HFFc6 (cell line): ENCODE results near the gene CCBE1. TPM values are rescaled to one million over a fixed set of nuclear protein-coding genes. Genes with fewer than 3 reads are reported as not detected.
A peak's percentile ranks its signal among the peaks of the same experiment; 100 is the strongest.

Experiments
- DNase-seq: peaks from one replicate; pipeline ENCODE4 v3.0.0-alpha.2; 2018
- H3K27ac Mint-ChIP-seq: 2 replicates; pipeline ENCODE4 v1.8.0; 2020; ENCODE audit warnings: mild to moderate bottlenecking, mixed read lengths
- H3K27me3 Mint-ChIP-seq: 2 replicates; pipeline ENCODE4 v1.8.0; 2021; ENCODE audit warnings: mild to moderate bottlenecking, moderate library complexity, mixed read lengths; ENCODE audit not compliant: insufficient read depth
- H3K36me3 Mint-ChIP-seq: 2 replicates; pipeline ENCODE4 v1.8.0; 2021; ENCODE audit warnings: low read depth, mixed read lengths
- H3K4me1 Mint-ChIP-seq: 2 replicates; pipeline ENCODE4 v1.8.0; 2020; ENCODE audit warnings: low read depth, mixed read lengths
- H3K4me3 Mint-ChIP-seq: 2 replicates; pipeline ENCODE4 v1.8.0; 2020; ENCODE audit warnings: mild to moderate bottlenecking, moderate library complexity, mixed read lengths
- H3K9me3 Mint-ChIP-seq: 2 replicates; pipeline ENCODE4 v1.8.0; 2020; ENCODE audit warnings: mild to moderate bottlenecking, mixed read lengths
- total RNA-seq, 6 experiments: library from RNA; stranded (reverse); fragmentation: NEBNext Ultra II Directional; extraction: Animal tissue kit (Norgen Biotek cat#: 25700); gene quantifications; 2 replicates in 1 of 6; 3 replicates in 5 of 6; pipeline ENCODE4 v1.2.3, GENCODE V29; 2021
- TF ChIP-seq, protein P1 (sequence below): fragments of 200-600 bp; sonication (generic); IDR thresholded peaks from 2 replicates; pipeline ENCODE4 v1.5.0; 2021; ENCODE audit warnings: antibody characterized with exemption, mild to moderate bottlenecking

The CCBE1 gene
- total RNA-seq, 6 experiments from 2014 or later = 161 to 223 (median 206) TPM

DNA sequence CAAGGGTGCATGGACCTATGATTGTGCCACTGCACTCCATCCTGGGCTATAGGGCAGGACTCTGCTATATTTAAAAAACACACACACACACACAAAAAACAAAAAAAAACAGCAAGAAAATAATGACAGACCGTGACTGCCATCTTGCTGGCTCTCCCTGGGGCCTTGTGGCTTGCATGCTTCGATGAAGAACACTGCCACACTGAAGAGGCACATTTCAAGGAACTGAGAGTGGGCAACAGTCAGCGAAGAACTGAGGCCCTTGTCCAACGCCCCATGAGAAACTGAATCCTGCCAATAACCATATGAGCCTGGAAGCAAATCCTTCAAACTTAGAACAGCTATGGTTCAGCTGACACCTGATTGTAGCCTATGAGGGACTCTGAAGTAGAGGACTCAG lies 158.1 kb downstream of the CCBE1 start:
- Mint-ChIP-seq H3K27me3 (peaks cover 4% of the 10 kb centered on the region; the same call in 1 of the 2 replicates), H3K27ac (no peak overlapping the region)
- TF ChIP-seq, protein P1, sequence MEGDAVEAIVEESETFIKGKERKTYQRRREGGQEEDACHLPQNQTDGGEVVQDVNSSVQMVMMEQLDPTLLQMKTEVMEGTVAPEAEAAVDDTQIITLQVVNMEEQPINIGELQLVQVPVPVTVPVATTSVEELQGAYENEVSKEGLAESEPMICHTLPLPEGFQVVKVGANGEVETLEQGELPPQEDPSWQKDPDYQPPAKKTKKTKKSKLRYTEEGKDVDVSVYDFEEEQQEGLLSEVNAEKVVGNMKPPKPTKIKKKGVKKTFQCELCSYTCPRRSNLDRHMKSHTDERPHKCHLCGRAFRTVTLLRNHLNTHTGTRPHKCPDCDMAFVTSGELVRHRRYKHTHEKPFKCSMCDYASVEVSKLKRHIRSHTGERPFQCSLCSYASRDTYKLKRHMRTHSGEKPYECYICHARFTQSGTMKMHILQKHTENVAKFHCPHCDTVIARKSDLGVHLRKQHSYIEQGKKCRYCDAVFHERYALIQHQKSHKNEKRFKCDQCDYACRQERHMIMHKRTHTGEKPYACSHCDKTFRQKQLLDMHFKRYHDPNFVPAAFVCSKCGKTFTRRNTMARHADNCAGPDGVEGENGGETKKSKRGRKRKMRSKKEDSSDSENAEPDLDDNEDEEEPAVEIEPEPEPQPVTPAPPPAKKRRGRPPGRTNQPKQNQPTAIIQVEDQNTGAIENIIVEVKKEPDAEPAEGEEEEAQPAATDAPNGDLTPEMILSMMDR = no peak

DNA sequence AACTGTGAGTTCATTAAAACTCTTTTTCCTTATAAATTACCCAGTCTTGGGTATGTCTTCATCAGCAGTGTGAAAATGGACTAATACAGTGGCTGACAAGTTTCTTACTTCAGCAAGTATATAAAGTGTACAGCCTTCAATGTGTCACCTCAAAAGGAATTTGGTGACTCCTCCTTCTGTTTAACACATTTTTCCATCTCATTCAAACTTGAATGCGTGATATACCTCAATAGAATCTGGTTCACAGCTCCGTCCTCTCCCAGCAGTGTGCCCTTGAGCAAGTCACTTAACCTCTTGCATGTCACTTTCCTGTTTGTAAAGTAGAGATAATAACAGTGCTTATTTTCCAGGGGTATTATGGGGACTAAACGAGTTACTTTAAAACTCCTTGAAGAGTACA lies 159.6 kb downstream of the CCBE1 start:
- Mint-ChIP-seq H3K9me3 (no peaks in the 10 kb centered on the region), H3K27ac (no peak overlapping the region), H3K4me1 (peaks cover 55% of the 10 kb centered on the region), H3K4me3 (no peak overlapping the region), H3K27me3 (peaks cover 4% of the 10 kb centered on the region; the same call in 1 of the 2 replicates), H3K36me3 (peaks cover 22% of the 10 kb centered on the region)
- no peak for DNase-seq
- TF ChIP-seq, protein P1 = no peak

More for the DNA sequence above, 158.1 kb downstream of the CCBE1 start:
- H3K4me3 Mint-ChIP-seq = no peak overlapping the region
- peaks cover 22% of the 10 kb centered on the region for H3K36me3 Mint-ChIP-seq
- no peaks in the 10 kb centered on the region for H3K9me3 Mint-ChIP-seq
- H3K4me1 Mint-ChIP-seq = peaks cover 51% of the 10 kb centered on the region
- no peak for DNase-seq

DNA sequence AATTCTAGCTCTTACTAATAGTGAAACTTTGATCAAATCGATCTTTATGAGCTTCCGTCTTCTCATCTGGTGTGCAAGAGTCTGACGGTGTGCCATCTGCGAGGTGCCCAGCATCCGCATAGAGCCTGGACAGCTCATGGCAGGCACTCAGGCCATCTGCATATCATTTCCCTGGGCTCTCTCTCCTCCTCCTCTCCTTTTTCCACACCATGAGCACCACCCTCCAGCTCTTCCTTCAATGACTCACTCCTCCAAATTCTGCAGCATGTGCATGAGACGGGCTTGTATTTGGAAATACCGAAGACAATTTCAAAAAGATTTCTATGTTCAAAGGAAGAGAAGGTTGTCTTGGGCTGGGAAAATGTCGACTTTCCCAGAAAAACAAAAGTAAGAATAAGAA lies 161.1 kb downstream of the CCBE1 start:
- Mint-ChIP-seq H3K27ac (peak overlapping the region; percentile 9), H3K27me3 (peaks cover 4% of the 10 kb centered on the region; the same call in 1 of the 2 replicates), H3K4me1 (peaks cover 50% of the 10 kb centered on the region), H3K9me3 (no peaks in the 10 kb centered on the region), H3K4me3 (peak overlapping the region; percentile 57), H3K36me3 (peaks cover 22% of the 10 kb centered on the region)
- TF ChIP-seq, protein P1 = no peak
- DNase-seq = peak; percentile 40

DNA sequence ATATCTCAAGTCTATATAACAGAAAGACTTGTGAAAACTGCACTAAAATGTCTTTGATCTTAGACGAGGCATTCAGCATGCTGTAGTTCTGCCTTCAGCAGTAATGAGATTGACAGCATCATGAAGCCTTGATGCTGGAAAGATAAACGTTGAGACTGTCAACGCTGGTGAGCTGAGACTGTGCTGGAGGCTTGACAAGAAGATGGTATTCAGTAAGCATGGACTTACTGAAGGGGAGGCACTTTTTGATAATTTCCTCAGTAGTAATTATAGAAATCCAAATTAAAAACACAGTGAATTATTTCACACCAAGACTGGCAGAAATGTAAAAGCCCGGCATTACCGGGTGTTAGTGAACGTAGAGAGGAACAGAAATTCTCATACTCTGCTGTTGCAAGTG lies 162.2 kb downstream of the CCBE1 start:
- no peak overlapping the region for H3K27ac Mint-ChIP-seq
- DNase-seq = no peak
- H3K36me3 Mint-ChIP-seq = peaks cover 22% of the 10 kb centered on the region
- H3K4me3 Mint-ChIP-seq = no peak overlapping the region
- TF ChIP-seq, protein P1 = no peak
- no peaks in the 10 kb centered on the region for H3K9me3 Mint-ChIP-seq
- peaks cover 4% of the 10 kb centered on the region; the same call in 1 of the 2 replicates for H3K27me3 Mint-ChIP-seq
- H3K4me1 Mint-ChIP-seq = peaks cover 41% of the 10 kb centered on the region

DNA sequence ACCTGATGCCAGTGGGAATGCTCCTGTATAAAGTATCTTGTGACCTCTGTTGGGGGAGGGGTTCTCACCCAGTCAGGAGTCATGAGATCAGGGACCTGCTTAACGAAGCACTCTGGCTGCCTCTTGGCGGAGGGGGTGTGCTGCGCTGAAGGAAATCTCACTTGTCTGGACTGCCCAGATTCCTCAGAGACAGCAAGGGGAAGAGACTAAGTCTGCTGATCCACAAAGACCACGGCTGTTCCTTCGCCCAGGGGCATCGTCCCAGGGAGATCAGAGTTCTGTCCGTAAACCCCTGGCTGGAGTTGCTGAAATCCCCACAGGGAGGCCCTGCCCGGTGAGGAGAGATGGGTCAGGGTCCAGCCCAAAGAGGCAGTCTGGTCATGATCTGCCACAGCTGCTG lies 168.4 kb downstream of the CCBE1 start:
- H3K9me3 Mint-ChIP-seq = no peaks in the 10 kb centered on the region; the same call in none of the 2 replicates
- TF ChIP-seq, protein P1 = no peak
- H3K27ac Mint-ChIP-seq = no peak overlapping the region
- no peaks in the 10 kb centered on the region; the same call in 1 of the 2 replicates for H3K27me3 Mint-ChIP-seq
- DNase-seq = no peak
- no peak overlapping the region for H3K4me3 Mint-ChIP-seq
- peaks cover 2% of the 10 kb centered on the region for H3K4me1 Mint-ChIP-seq
- H3K36me3 Mint-ChIP-seq = peaks cover 25% of the 10 kb centered on the region; the same call in 1 of the 2 replicates
